HCT116 (cell line): ENCODE results near the gene CNST. TPM values are rescaled to one million over a fixed set of nuclear protein-coding genes. Genes with fewer than 3 reads are reported as not detected.

ENCODE experiments used
- ATAC-seq: fragments of 200-7000 bp; cut with Tn5 transposase; 2 replicates; pipeline ENCODE4 v1.9.1; 2020; ENCODE audit warnings: mild to moderate bottlenecking, moderate library complexity
- BruUV-seq: library from RNA; stranded (reverse); fragments of 400-500 nt; replicated peaks from 2 replicates; lab custom pipeline; 2021; lab: Mats Ljungman, UMichigan
- CTCF ChIA-PET: fragments of 300-600 bp; sonication (Branson Sonifier 250); formaldehyde crosslinking; loops from one replicate; lab custom pipeline; 2021; ENCODE audit warnings: antibody characterized with exemption; lab: Charles Lee
- POLR2A ChIA-PET: fragments of 300-600, 350-600 bp; sonication (Branson Sonifier 250); formaldehyde crosslinking; loops from one replicate; lab custom pipeline; 2021; ENCODE audit warnings: antibody characterized with exemption; lab: Charles Lee
- RAD21 ChIA-PET, 2 experiments: fragments of 300-600 bp; sonication (Branson Sonifier 250); formaldehyde crosslinking; loops; one replicate each; lab custom pipeline; 2023; ENCODE audit warnings: low total read pairs in 2 of 2; ENCODE audit not compliant: uncharacterized antibody in 2 of 2, unreplicated experiment in 2 of 2, low non-redundant PET in 1 of 2; lab: Charles Lee
- DNase-seq: peaks from one replicate; pipeline ENCODE4 v3.0.0-alpha.2; 2010; ENCODE audit warnings: low read depth, low spot score
- H2AFZ ChIP-seq: fragments of 200-600 bp; shearing (Covaris generic), sonication (generic); 2 replicates; pipeline ENCODE4 v1.6.1; 2017; ENCODE audit warnings: low read depth, mixed run types, mixed read lengths, antibody characterized with exemption, low read length; ENCODE audit not compliant: poor library complexity, severe bottlenecking
- H3K27ac ChIP-seq: 2 replicates; pipeline ENCODE4 v1.5.1; 2012; ENCODE audit warnings: low read depth, low read length
- H3K27me3 ChIP-seq: fragments of 200-600 bp; sonication (generic); 2 replicates; pipeline ENCODE4 v1.6.1; 2016; ENCODE audit warnings: mixed run types, low read length, mixed read lengths; ENCODE audit not compliant: insufficient read depth
- H3K36me3 ChIP-seq, 2 experiments: fragments of 200-500 bp in 1 of 2; fragments of 200-600 bp in 1 of 2; sonication (Bioruptor generic) in 1 of 2; sonication (generic) in 1 of 2; 2 replicates each; pipeline versions ENCODE4 v1.5.1 to v1.6.1; 2014 to 2016; ENCODE audit warnings: low read length in 2 of 2, inconsistent platforms in 1 of 2, mixed read lengths in 1 of 2, mixed run types in 1 of 2; ENCODE audit not compliant: insufficient read depth in 2 of 2, control insufficient read depth in 1 of 2
- H3K4me1 ChIP-seq, 2 experiments: fragments of 200-600 bp in 1 of 2; sonication (generic) in 1 of 2; 2 replicates each; pipeline versions ENCODE4 v1.5.1 to v1.6.1; 2012 to 2017; ENCODE audit warnings: low read length in 2 of 2, inconsistent platforms in 1 of 2, mild to moderate bottlenecking in 1 of 2, mixed read lengths in 1 of 2, mixed run types in 1 of 2, moderate library complexity in 1 of 2; ENCODE audit not compliant: insufficient read depth in 2 of 2, control insufficient read depth in 1 of 2
- H3K4me2 ChIP-seq: fragments of 200-600 bp; sonication (generic); 2 replicates; pipeline ENCODE4 v1.6.1; 2017; ENCODE audit warnings: mixed run types, low read length, mixed read lengths
- H3K4me3 ChIP-seq, 2 experiments: fragments of 200-600 bp in 1 of 2; sonication (generic) in 1 of 2; replicated peaks in 1 of 2; 2 replicates each; pipeline ENCODE4 v1.5.1; 2011 to 2016; ENCODE audit warnings: low read length in 2 of 2, control low read depth in 1 of 2, low read depth in 1 of 2, mild to moderate bottlenecking in 1 of 2, mixed read lengths in 1 of 2, mixed run types in 1 of 2
- H3K79me2 ChIP-seq: fragments of 200-600 bp; sonication (generic); 2 replicates; pipeline ENCODE4 v1.6.1; 2017; ENCODE audit warnings: mild to moderate bottlenecking, mixed run types, low read length, moderate library complexity, mixed read lengths; ENCODE audit not compliant: insufficient read depth
- H3K9ac ChIP-seq: fragments of 200-600 bp; sonication (generic); 2 replicates; pipeline ENCODE4 v1.6.1; 2016; ENCODE audit warnings: low read length, mixed read lengths
- H3K9me2 ChIP-seq: fragments of 200-600 bp; sonication (generic), shearing (Covaris generic); 2 replicates; pipeline ENCODE4 v1.6.1; 2017; ENCODE audit warnings: mixed run types, mild to moderate bottlenecking, moderate library complexity; ENCODE audit not compliant: insufficient read depth
- H3K9me3 ChIP-seq, 2 experiments: fragments of 200-500 bp in 1 of 2; fragments of 200-600 bp in 1 of 2; sonication (Bioruptor generic) in 1 of 2; sonication (generic) in 1 of 2; 2 replicates each; pipeline ENCODE4 v1.6.1; 2014 to 2017; ENCODE audit warnings: low read length in 2 of 2, mixed read lengths in 2 of 2, inconsistent platforms in 1 of 2, low read depth in 1 of 2, mild to moderate bottlenecking in 1 of 2, mixed run types in 1 of 2, moderate library complexity in 1 of 2; ENCODE audit not compliant: control insufficient read depth in 1 of 2, insufficient read depth in 1 of 2
- H4K20me1 ChIP-seq: fragments of 200-600 bp; sonication (generic), shearing (Covaris generic); 2 replicates; pipeline ENCODE4 v1.6.1; 2017; ENCODE audit warnings: mixed run types, mild to moderate bottlenecking, moderate library complexity; ENCODE audit not compliant: insufficient read depth
- CEBPB ChIP-seq: IDR thresholded peaks from 2 replicates; pipeline ENCODE4 v1.6.1; 2012; ENCODE audit warnings: low read depth
- EGR1 ChIP-seq: IDR thresholded peaks from 2 replicates; pipeline ENCODE4 v1.6.1; 2012; ENCODE audit warnings: low read depth
- EZH2 ChIP-seq: fragments of 200-600 bp; sonication (generic); IDR thresholded peaks from 2 replicates; pipeline ENCODE4 v1.6.1; 2017; ENCODE audit warnings: antibody characterized with exemption, mixed run types
- EZH2phosphoT487 ChIP-seq: fragments of 200-600 bp; IDR thresholded peaks from 2 replicates; pipeline ENCODE4 v1.6.1; 2018; ENCODE audit warnings: antibody characterized with exemption, borderline replicate concordance
- FOSL1 ChIP-seq: IDR thresholded peaks from 2 replicates; pipeline ENCODE4 v1.6.1; 2012; ENCODE audit warnings: low read depth
- JUND ChIP-seq: IDR thresholded peaks from 2 replicates; pipeline ENCODE4 v1.6.1; 2012
- POLR2A ChIP-seq: IDR thresholded peaks from 2 replicates; pipeline ENCODE4 v1.7.0; 2011; ENCODE audit warnings: borderline replicate concordance; ENCODE audit not compliant: insufficient read depth, insufficient read length; ENCODE audit errors: extremely low read depth
- POLR2AphosphoS5 ChIP-seq: IDR thresholded peaks from 2 replicates; pipeline ENCODE4 v1.6.1; 2011; ENCODE audit warnings: mild to moderate bottlenecking, low read depth, low read length, moderate library complexity
- RAD21 ChIP-seq: IDR thresholded peaks from 2 replicates; pipeline ENCODE4 v1.6.1; 2012; ENCODE audit warnings: low read depth, mild to moderate bottlenecking
- SIN3A ChIP-seq: IDR thresholded peaks from 2 replicates; pipeline ENCODE4 v1.6.1; 2012; ENCODE audit warnings: low read depth
- SP1 ChIP-seq: IDR thresholded peaks from 2 replicates; pipeline ENCODE4 v1.6.1; 2012; ENCODE audit warnings: low read depth
- SRF ChIP-seq: IDR thresholded peaks from 2 replicates; pipeline ENCODE4 v1.6.1; 2012; ENCODE audit warnings: low read depth
- TCF7L2 ChIP-seq: IDR thresholded peaks from 2 replicates; pipeline ENCODE4 v1.7.0; 2011; ENCODE audit warnings: borderline replicate concordance, inconsistent platforms; ENCODE audit not compliant: insufficient read depth, insufficient read length; ENCODE audit errors: extremely low read depth
- YY1 ChIP-seq: IDR thresholded peaks from 2 replicates; pipeline ENCODE4 v1.6.1; 2011; ENCODE audit warnings: low read length, low read depth, moderate library complexity, mild to moderate bottlenecking; ENCODE audit not compliant: insufficient replicate concordance; ENCODE audit errors: extremely low read depth
- ZFX ChIP-seq: fragments of 450-650 bp; IDR thresholded peaks from 2 replicates; pipeline ENCODE4 v1.6.1; 2017
- ZNF274 ChIP-seq: fragments of 200-500 bp; sonication (Bioruptor generic); IDR thresholded peaks from 2 replicates; pipeline ENCODE4 v1.6.1; 2014; ENCODE audit warnings: mild to moderate bottlenecking, low read depth, low read length, inconsistent platforms
- intact Hi-C: fragments of 100-400 bp; cut with micrococcal nuclease; formaldehyde crosslinking; loops from 2 replicates; pipeline ENCODE4 v1.10.0; 2022
- total RNA-seq: library from RNA; stranded (reverse); gene quantifications from one replicate; pipeline ENCODE4 v1.2.1, GENCODE V29; 2021; ENCODE audit not compliant: unreplicated experiment
- TF ChIP-seq, protein P1 (sequence below): IDR thresholded peaks from 2 replicates; pipeline ENCODE4 v1.6.1; 2012
- TF ChIP-seq, protein P2 (sequence below): IDR thresholded peaks from 2 replicates; pipeline ENCODE4 v1.6.1; 2012
- TF ChIP-seq, protein P3 (sequence below): IDR thresholded peaks from 2 replicates; pipeline ENCODE4 v1.6.1; 2012; ENCODE audit warnings: low read depth
- TF ChIP-seq, protein P4 (sequence below): IDR thresholded peaks from 2 replicates; pipeline ENCODE4 v1.6.1; 2011; ENCODE audit warnings: mild to moderate bottlenecking, low read length, moderate library complexity; ENCODE audit not compliant: insufficient replicate concordance; ENCODE audit errors: extremely low read depth

CNST gene
- total RNA-seq, 1 experiment from 2014 or later, result 13.5 TPM

DNA sequence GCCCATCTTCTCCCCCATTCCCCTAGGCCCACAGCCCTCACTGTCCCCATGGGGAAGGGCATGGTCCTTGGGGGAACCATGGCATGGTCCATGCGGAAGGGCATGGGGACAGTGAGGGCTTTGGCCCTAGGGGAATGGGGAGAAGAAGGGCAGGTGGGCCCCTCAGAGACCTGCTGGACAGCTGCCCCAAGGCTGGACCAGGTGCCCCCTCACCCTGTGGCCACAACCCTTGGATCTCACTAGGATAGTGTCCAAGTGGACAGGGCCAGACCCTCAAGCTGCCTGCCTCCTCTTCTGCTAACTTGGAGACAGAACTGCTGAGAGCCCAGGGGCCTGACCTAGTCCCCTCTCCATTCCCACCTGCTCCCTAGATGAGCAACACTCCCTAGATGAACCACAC is 46.7 kb upstream of the CNST start:
- H3K79me2 ChIP-seq, result no peaks in the 10 kb centered on the region
- intact Hi-C loops, result no loop called here
- H3K36me3 ChIP-seq, result no peaks in the 10 kb centered on the region
- TF ChIP-seq, protein P1, sequence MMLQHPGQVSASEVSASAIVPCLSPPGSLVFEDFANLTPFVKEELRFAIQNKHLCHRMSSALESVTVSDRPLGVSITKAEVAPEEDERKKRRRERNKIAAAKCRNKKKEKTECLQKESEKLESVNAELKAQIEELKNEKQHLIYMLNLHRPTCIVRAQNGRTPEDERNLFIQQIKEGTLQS, result no peak
- TF ChIP-seq EGR1 (no peak), POLR2A (no peak), SP1 (no peak), FOSL1 (no peak), CEBPB (no peak), POLR2AphosphoS5 (no peak), ZFX (no peak), EZH2phosphoT487 (no peak), SRF (no peak), YY1 (no peak), RAD21 (no peak), JUND (no peak), TCF7L2 (no peak), EZH2 (no peak), ZNF274 (no peak), SIN3A (no peak)
- TF ChIP-seq, protein P2, sequence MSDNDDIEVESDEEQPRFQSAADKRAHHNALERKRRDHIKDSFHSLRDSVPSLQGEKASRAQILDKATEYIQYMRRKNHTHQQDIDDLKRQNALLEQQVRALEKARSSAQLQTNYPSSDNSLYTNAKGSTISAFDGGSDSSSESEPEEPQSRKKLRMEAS, result no peak
- TF ChIP-seq, protein P3, sequence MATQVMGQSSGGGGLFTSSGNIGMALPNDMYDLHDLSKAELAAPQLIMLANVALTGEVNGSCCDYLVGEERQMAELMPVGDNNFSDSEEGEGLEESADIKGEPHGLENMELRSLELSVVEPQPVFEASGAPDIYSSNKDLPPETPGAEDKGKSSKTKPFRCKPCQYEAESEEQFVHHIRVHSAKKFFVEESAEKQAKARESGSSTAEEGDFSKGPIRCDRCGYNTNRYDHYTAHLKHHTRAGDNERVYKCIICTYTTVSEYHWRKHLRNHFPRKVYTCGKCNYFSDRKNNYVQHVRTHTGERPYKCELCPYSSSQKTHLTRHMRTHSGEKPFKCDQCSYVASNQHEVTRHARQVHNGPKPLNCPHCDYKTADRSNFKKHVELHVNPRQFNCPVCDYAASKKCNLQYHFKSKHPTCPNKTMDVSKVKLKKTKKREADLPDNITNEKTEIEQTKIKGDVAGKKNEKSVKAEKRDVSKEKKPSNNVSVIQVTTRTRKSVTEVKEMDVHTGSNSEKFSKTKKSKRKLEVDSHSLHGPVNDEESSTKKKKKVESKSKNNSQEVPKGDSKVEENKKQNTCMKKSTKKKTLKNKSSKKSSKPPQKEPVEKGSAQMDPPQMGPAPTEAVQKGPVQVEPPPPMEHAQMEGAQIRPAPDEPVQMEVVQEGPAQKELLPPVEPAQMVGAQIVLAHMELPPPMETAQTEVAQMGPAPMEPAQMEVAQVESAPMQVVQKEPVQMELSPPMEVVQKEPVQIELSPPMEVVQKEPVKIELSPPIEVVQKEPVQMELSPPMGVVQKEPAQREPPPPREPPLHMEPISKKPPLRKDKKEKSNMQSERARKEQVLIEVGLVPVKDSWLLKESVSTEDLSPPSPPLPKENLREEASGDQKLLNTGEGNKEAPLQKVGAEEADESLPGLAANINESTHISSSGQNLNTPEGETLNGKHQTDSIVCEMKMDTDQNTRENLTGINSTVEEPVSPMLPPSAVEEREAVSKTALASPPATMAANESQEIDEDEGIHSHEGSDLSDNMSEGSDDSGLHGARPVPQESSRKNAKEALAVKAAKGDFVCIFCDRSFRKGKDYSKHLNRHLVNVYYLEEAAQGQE, result no peak
- TF ChIP-seq, protein P4, sequence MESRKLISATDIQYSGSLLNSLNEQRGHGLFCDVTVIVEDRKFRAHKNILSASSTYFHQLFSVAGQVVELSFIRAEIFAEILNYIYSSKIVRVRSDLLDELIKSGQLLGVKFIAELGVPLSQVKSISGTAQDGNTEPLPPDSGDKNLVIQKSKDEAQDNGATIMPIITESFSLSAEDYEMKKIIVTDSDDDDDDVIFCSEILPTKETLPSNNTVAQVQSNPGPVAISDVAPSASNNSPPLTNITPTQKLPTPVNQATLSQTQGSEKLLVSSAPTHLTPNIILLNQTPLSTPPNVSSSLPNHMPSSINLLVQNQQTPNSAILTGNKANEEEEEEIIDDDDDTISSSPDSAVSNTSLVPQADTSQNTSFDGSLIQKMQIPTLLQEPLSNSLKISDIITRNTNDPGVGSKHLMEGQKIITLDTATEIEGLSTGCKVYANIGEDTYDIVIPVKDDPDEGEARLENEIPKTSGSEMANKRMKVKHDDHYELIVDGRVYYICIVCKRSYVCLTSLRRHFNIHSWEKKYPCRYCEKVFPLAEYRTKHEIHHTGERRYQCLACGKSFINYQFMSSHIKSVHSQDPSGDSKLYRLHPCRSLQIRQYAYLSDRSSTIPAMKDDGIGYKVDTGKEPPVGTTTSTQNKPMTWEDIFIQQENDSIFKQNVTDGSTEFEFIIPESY, result no peak
- no peak overlapping the region for H3K4me3 ChIP-seq
- no peak overlapping the region for H3K9ac ChIP-seq
- H2AFZ ChIP-seq, result no peak overlapping the region
- ATAC-seq (no peak), DNase-seq (no peak)
- ChIA-PET CTCF (no interaction called here), POLR2A (no interaction called here), RAD21 (no interaction called here)
- H3K4me1 ChIP-seq, result no peaks in the 10 kb centered on the region
- no peaks in the 10 kb centered on the region for H3K9me2 ChIP-seq
- H3K4me2 ChIP-seq, result no peak overlapping the region
- BruUV-seq, result no TSS peak
- peaks cover 14 to 17% of the 10 kb centered on the region in 2 experiments; a peak in 2 of 4 replicates for H3K9me3 ChIP-seq
- no peaks in the 10 kb centered on the region for H3K27me3 ChIP-seq
- H4K20me1 ChIP-seq, result no peaks in the 10 kb centered on the region
- H3K27ac ChIP-seq, result no peak overlapping the region
